Bronchial epithelial cell (primary cell): ENCODE results near the gene CIAO2A. TPM values are rescaled to one million over a fixed set of nuclear protein-coding genes. Genes with fewer than 3 reads are reported as not detected.

ENCODE experiments used
- DNase-seq: peaks from one replicate; pipeline ENCODE4 v3.0.0-alpha.2; 2010; ENCODE audit warnings: low read depth
- FAIRE-seq: peaks from 2 replicates; lab custom pipeline; 2011; peaks lifted over from hg19 to GRCh38; lab: Jason Lieb, UNC
- H3K27me3 ChIP-seq: 2 replicates; pipeline ENCODE4 v1.5.1; 2011; ENCODE audit warnings: low read length; ENCODE audit not compliant: control insufficient read depth, insufficient read depth
- H3K36me3 ChIP-seq: 2 replicates; pipeline ENCODE4 v1.5.1; 2011; ENCODE audit warnings: low read length; ENCODE audit not compliant: control insufficient read depth, insufficient read depth
- H3K4me3 ChIP-seq: 2 replicates; pipeline ENCODE4 v1.5.1; 2011; ENCODE audit warnings: mild to moderate bottlenecking, low read depth, low read length, control low read depth
- CTCF ChIP-seq: IDR thresholded peaks from 2 replicates; pipeline ENCODE4 v1.5.1; 2011; ENCODE audit warnings: mild to moderate bottlenecking, moderate library complexity, low read length, control low read depth, inconsistent platforms; ENCODE audit not compliant: insufficient read depth, severe bottlenecking
- total RNA-seq: library from RNA; depleted of rRNA; stranded (reverse); fragments of >200 nt; gene quantifications from 2 replicates; pipeline ENCODE4 v1.2.1, GENCODE V29; 2014

The CIAO2A gene
- total RNA-seq, 1 donor from 2014 or later = 62.1 TPM

GRCh38 chr15:64051093-64051402, 42.6 kb downstream of the CIAO2A start:
- TF ChIP-seq CTCF = no peak
- DNase-seq (no peak), FAIRE-seq (no peak)
- Histone ChIP-seq H3K4me3 (no peak overlapping the region), H3K27me3 (peaks cover 8% of the 10 kb centered on the region), H3K36me3 (no peaks in the 10 kb centered on the region)

GRCh38 chr15:64050281-64051092, 43.2 kb downstream of the CIAO2A start:
- no peak for TF ChIP-seq CTCF
- peaks cover 12% of the 10 kb centered on the region for H3K27me3 ChIP-seq
- H3K4me3 ChIP-seq = no peak overlapping the region
- no peaks in the 10 kb centered on the region for H3K36me3 ChIP-seq
- FAIRE-seq (no peak), DNase-seq (no peak)

GRCh38 chr15:64048781-64049460, 44.7 kb downstream of the CIAO2A start:
- TF ChIP-seq CTCF = no peak
- Histone ChIP-seq H3K36me3 (no peaks in the 10 kb centered on the region), H3K4me3 (no peak overlapping the region), H3K27me3 (peaks cover 26% of the 10 kb centered on the region)
- no peak for DNase-seq
- no peak for FAIRE-seq

- FAIRE-seq (no peak), DNase-seq (peak; percentile 25)
- TF ChIP-seq CTCF = peak; percentile 77
- H3K27me3 ChIP-seq = peaks cover 32% of the 10 kb centered on the region
- no peaks in the 10 kb centered on the region for H3K36me3 ChIP-seq
- peak within 1 kb of the TSS; percentile 42 for H3K4me3 ChIP-seq
These were observed 47.1 kb downstream of the CIAO2A start, which contains the start of gene DAPK2 for GRCh38 chr15:64046421-64047153. TSS of gene DAPK2 (minus strand) at chr15:64046485. CDS start at chr15:64040261, 6,224 bp downstream.

GRCh38 chr15:64045774-64046420, 47.7 kb downstream of the CIAO2A start:
- Histone ChIP-seq H3K4me3 (peak overlapping the region; percentile 42), H3K27me3 (peaks cover 32% of the 10 kb centered on the region), H3K36me3 (no peaks in the 10 kb centered on the region)
- FAIRE-seq = no peak
- no peak for TF ChIP-seq CTCF
- no peak for DNase-seq
